ENCODE measurements around the gene MUC4.

Gene MUC4

GRCh38 chr3:195699860-195700259, 111.9 kb downstream of the MUC4 start:
- ChIA-PET CTCF (interaction anchor here (1.0 kb wide), 1 partner anchor 150 kb away, joined by 4 read pairs; no protein-coding TSS in a partner anchor), POLR2A (no interaction called here)
- TF ChIP-seq CTCF (IDR thresholded peaks at IDR 0.05; ENCODE audit: insufficient read depth, low read length, missing control alignments): no peak
- DNase-seq (ENCODE audit: low read depth, low spot score): no peak
- H3K4me3 ChIP-seq (ENCODE audit: low read depth, low read length): no peak overlapping the region

DNA sequence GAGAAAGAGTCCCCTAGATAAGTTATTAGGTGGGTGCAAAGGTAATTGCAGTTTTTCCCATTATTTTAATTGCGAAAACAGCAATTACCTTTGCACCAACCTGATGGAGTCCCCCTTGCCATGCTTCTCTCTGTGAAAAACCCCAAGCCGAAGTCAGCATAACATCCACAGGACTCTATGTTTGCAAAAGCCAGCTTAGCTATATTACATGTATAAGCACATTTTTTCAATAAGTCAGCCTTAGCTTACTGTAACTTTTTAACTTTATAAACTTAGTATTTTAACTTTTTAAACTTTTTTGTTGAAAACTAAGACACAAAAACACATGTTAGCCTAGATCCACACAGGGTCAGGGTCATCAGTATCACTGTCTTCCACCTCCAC, 112.3 kb downstream of the MUC4 start:
- ChIA-PET CTCF (interaction anchor here (0.6 to 1.0 kb wide), 2 partner anchors 17 to 151 kb away, joined by 3 to 4 read pairs; no protein-coding TSS in a partner anchor), POLR2A (interaction anchor here (0.6 kb wide), 1 partner anchor 9 kb away, joined by 3 read pairs; no protein-coding TSS in a partner anchor)
- no peak for DNase-seq (ENCODE audit: low read depth, low spot score)
- no peak for TF ChIP-seq CTCF (IDR thresholded peaks at IDR 0.05; ENCODE audit: insufficient read depth, low read length, missing control alignments)
- no peak overlapping the region for H3K4me3 ChIP-seq (ENCODE audit: low read depth, low read length)

DNA sequence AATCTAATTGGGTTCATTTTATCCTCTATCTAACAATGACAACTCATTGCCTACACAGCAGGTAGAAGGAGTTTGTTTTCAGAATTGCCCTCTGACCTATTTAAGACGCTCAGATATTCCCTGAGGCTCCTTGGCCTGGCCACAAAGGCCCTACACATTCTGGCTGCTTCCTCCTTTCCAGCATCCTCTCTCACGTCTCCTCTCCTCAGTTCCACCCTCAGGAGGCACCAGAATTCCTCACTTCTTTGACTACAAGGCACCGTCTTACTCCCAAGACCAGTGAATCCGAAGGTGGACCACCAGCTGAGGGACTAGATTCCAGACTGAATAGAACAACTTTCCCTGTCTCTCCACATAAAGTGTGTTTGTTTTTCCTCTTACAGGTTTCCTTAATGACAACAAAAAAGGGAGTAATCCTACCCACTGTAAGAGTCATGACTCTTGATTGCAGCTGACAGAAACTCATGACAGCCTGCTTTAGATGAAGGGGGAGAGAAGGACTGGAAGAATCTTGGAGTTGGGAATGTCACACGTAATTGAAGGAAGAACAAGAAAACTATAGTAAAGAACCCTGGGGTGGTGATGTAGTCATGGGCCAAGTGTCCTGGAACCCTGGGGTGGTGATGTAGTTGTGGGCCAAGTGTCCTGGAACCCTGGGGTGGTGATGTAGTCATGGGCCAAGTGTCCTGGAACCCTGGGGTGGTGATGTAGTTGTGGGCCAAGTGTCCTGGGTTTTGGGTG, 112.9 kb downstream of the MUC4 start:
- no peak for DNase-seq (ENCODE audit: low read depth, low spot score)
- no peak overlapping the region for H3K4me3 ChIP-seq (ENCODE audit: low read depth, low read length)
- POLR2A ChIA-PET: interaction anchor here (0.6 kb wide), 1 partner anchor 9 kb away, joined by 3 read pairs; no protein-coding TSS in a partner anchor
- TF ChIP-seq CTCF (IDR thresholded peaks at IDR 0.05; ENCODE audit: insufficient read depth, low read length, missing control alignments): no peak
- CTCF ChIA-PET: interaction anchor here (0.6 to 1.0 kb wide), 2 partner anchors 17 to 151 kb away, joined by 3 to 4 read pairs; no protein-coding TSS in a partner anchor

- H3K4me3 ChIP-seq (ENCODE audit: low read depth, low read length): no peak overlapping the region
- DNase-seq (ENCODE audit: low read depth, low spot score): no peak
- POLR2A ChIA-PET: no interaction called here
- CTCF ChIA-PET: no interaction called here
- TF ChIP-seq CTCF (IDR thresholded peaks at IDR 0.05; ENCODE audit: insufficient read depth, low read length, missing control alignments): no peak
Measured at GRCh38 chr3:195698325-195698646, 113.4 kb downstream of the MUC4 start.

GRCh38 chr3:195697582-195698324, 114.0 kb downstream of the MUC4 start:
- no peak overlapping the region for H3K4me3 ChIP-seq (ENCODE audit: low read depth, low read length)
- CTCF ChIA-PET: no interaction called here

More at GRCh38 chr3:195697582-195698324, 114.0 kb downstream of the MUC4 start:
- TF ChIP-seq CTCF (IDR thresholded peaks at IDR 0.05; ENCODE audit: insufficient read depth, low read length, missing control alignments): no peak
- POLR2A ChIA-PET: no interaction called here
- peak; percentile 40 for DNase-seq (ENCODE audit: low read depth, low spot score)
